Neuron (in vitro differentiated cells): ENCODE data around the gene PSMD7.
A peak's percentile ranks its signal among the peaks of the same experiment; 100 is the strongest.

Experiments
- H2AFZ ChIP-seq: one replicate; pipeline ENCODE4 v1.6.1; 2013; ENCODE audit warnings: low read depth, mild to moderate bottlenecking, inconsistent platforms, low read length, moderate library complexity
- H3K27me3 ChIP-seq: one replicate; pipeline ENCODE4 v1.6.1; 2013; ENCODE audit warnings: low read length; ENCODE audit not compliant: insufficient read depth
- H3K36me3 ChIP-seq: one replicate; pipeline ENCODE4 v1.6.1; 2013; ENCODE audit warnings: low read length; ENCODE audit not compliant: insufficient read depth
- H3K4me1 ChIP-seq: one replicate; pipeline ENCODE4 v1.6.1; 2013; ENCODE audit warnings: low read length; ENCODE audit not compliant: insufficient read depth
- H3K4me3 ChIP-seq: 2 replicates; pipeline ENCODE4 v1.5.1; 2013; ENCODE audit warnings: mild to moderate bottlenecking, low read length, moderate library complexity
- H3K9me3 ChIP-seq: one replicate; pipeline ENCODE4 v1.6.1; 2013; ENCODE audit warnings: low read length

Gene PSMD7

GRCh38 chr16:74279266-74279665 lies 17.3 kb upstream of the PSMD7 start:
- Histone ChIP-seq H3K4me3 (no peak overlapping the region), H3K27me3 (no peaks in the 10 kb centered on the region), H3K4me1 (peaks cover 23% of the 10 kb centered on the region), H3K36me3 (no peaks in the 10 kb centered on the region), H3K9me3 (no peaks in the 10 kb centered on the region), H2AFZ (no peak overlapping the region)

GRCh38 chr16:74279805-74280204 lies 16.8 kb upstream of the PSMD7 start:
- Histone ChIP-seq H3K27me3 (no peaks in the 10 kb centered on the region), H2AFZ (no peak overlapping the region), H3K4me1 (peaks cover 23% of the 10 kb centered on the region), H3K9me3 (no peaks in the 10 kb centered on the region), H3K4me3 (no peak overlapping the region), H3K36me3 (no peaks in the 10 kb centered on the region)

GRCh38 chr16:74280448-74280847 lies 16.2 kb upstream of the PSMD7 start:
- H3K9me3 ChIP-seq: no peaks in the 10 kb centered on the region
- H3K4me3 ChIP-seq: no peak overlapping the region
- H3K4me1 ChIP-seq: peaks cover 20% of the 10 kb centered on the region
- no peak overlapping the region for H2AFZ ChIP-seq
- H3K27me3 ChIP-seq: no peaks in the 10 kb centered on the region
- H3K36me3 ChIP-seq: no peaks in the 10 kb centered on the region

GRCh38 chr16:74281300-74281699 lies 15.3 kb upstream of the PSMD7 start:
- Histone ChIP-seq H3K9me3 (no peaks in the 10 kb centered on the region), H2AFZ (no peak overlapping the region), H3K4me3 (no peak overlapping the region), H3K36me3 (no peaks in the 10 kb centered on the region), H3K4me1 (peaks cover 16% of the 10 kb centered on the region), H3K27me3 (no peaks in the 10 kb centered on the region)

- H3K36me3 ChIP-seq: no peaks in the 10 kb centered on the region
- H3K27me3 ChIP-seq: no peaks in the 10 kb centered on the region
- peaks cover 4% of the 10 kb centered on the region for H3K4me1 ChIP-seq
- no peak overlapping the region for H3K4me3 ChIP-seq
- H3K9me3 ChIP-seq: peaks cover 2% of the 10 kb centered on the region
- no peak overlapping the region for H2AFZ ChIP-seq
Measured at GRCh38 chr16:74283716-74284115, 12.9 kb upstream of the PSMD7 start.

GRCh38 chr16:74288065-74288464 lies 8.5 kb upstream of the PSMD7 start:
- Histone ChIP-seq H3K4me3 (no peak overlapping the region), H3K27me3 (no peaks in the 10 kb centered on the region), H3K9me3 (peaks cover 2% of the 10 kb centered on the region), H3K36me3 (no peaks in the 10 kb centered on the region), H2AFZ (no peak overlapping the region), H3K4me1 (no peaks in the 10 kb centered on the region)

GRCh38 chr16:74290356-74290755 lies 6.3 kb upstream of the PSMD7 start:
- H3K27me3 ChIP-seq: no peaks in the 10 kb centered on the region
- no peaks in the 10 kb centered on the region for H3K36me3 ChIP-seq

GRCh38 chr16:74291176-74291575 lies 5.4 kb upstream of the PSMD7 start:
- H3K9me3 ChIP-seq: peaks cover 2% of the 10 kb centered on the region
- H2AFZ ChIP-seq: no peak overlapping the region
- H3K4me1 ChIP-seq: peaks cover 6% of the 10 kb centered on the region
- no peak overlapping the region for H3K4me3 ChIP-seq
- H3K27me3 ChIP-seq: no peaks in the 10 kb centered on the region
- no peaks in the 10 kb centered on the region for H3K36me3 ChIP-seq

More at GRCh38 chr16:74290356-74290755, 6.3 kb upstream of the PSMD7 start:
- Histone ChIP-seq H3K4me1 (no peaks in the 10 kb centered on the region), H3K4me3 (no peak overlapping the region), H2AFZ (no peak overlapping the region), H3K9me3 (peaks cover 2% of the 10 kb centered on the region)

GRCh38 chr16:74291577-74292208 lies 4.9 kb upstream of the PSMD7 start:
- no peaks in the 10 kb centered on the region for H3K27me3 ChIP-seq
- H3K9me3 ChIP-seq: peaks cover 2% of the 10 kb centered on the region
- H3K4me1 ChIP-seq: peaks cover 6% of the 10 kb centered on the region
- H3K36me3 ChIP-seq: no peaks in the 10 kb centered on the region
- no peak overlapping the region for H2AFZ ChIP-seq
- no peak overlapping the region for H3K4me3 ChIP-seq

GRCh38 chr16:74296104-74296431 lies 546 bp upstream of the PSMD7 start:
- H3K36me3 ChIP-seq: peaks cover 24% of the 10 kb centered on the region
- peak overlapping the region; percentile 57 for H2AFZ ChIP-seq
- peak overlapping the region; percentile 91 for H3K4me3 ChIP-seq
- no peaks in the 10 kb centered on the region for H3K27me3 ChIP-seq
- H3K4me1 ChIP-seq: peaks cover 21% of the 10 kb centered on the region
- H3K9me3 ChIP-seq: no peaks in the 10 kb centered on the region

- Histone ChIP-seq H3K27me3 (no peaks in the 10 kb centered on the region), H3K36me3 (peaks cover 36% of the 10 kb centered on the region), H3K4me3 (peak overlapping the region; percentile 91), H3K9me3 (no peaks in the 10 kb centered on the region), H2AFZ (no peak overlapping the region), H3K4me1 (peaks cover 21% of the 10 kb centered on the region)
Measured at GRCh38 chr16:74297145-74297665, 591 bp downstream of the PSMD7 start.

GRCh38 chr16:74298104-74298503 lies 1.5 kb downstream of the PSMD7 start:
- no peaks in the 10 kb centered on the region for H3K9me3 ChIP-seq
- H3K4me3 ChIP-seq: peak overlapping the region; percentile 91
- peaks cover 21% of the 10 kb centered on the region for H3K4me1 ChIP-seq
- peaks cover 45% of the 10 kb centered on the region for H3K36me3 ChIP-seq
- H2AFZ ChIP-seq: no peak overlapping the region
- H3K27me3 ChIP-seq: no peaks in the 10 kb centered on the region

GRCh38 chr16:74302341-74302740 lies 5.7 kb downstream of the PSMD7 start:
- H2AFZ ChIP-seq: no peak overlapping the region
- peaks cover 14% of the 10 kb centered on the region for H3K4me1 ChIP-seq
- peaks cover 83% of the 10 kb centered on the region for H3K36me3 ChIP-seq
- H3K27me3 ChIP-seq: no peaks in the 10 kb centered on the region
- no peak overlapping the region for H3K4me3 ChIP-seq
- no peaks in the 10 kb centered on the region for H3K9me3 ChIP-seq
